NB4 (cell line): Measurements from ENCODE around the gene RASA3.
"Not testable (repeated sequence)": the region's sequence is repeated elsewhere in the genome, so short reads cannot be mapped to it uniquely, and the experiment has no call there.

Experiments
- POLR2A ChIP-seq: IDR thresholded peaks from 2 replicates; pipeline ENCODE4 v1.6.1; 2011; ENCODE audit warnings: mild to moderate bottlenecking; ENCODE audit not compliant: insufficient read length; ENCODE audit errors: extremely low read depth
- TF ChIP-seq, protein P1 (sequence below): IDR thresholded peaks from one replicate; pipeline ENCODE4 v1.5.1; 2012; ENCODE audit warnings: low read depth, low read length

DNA sequence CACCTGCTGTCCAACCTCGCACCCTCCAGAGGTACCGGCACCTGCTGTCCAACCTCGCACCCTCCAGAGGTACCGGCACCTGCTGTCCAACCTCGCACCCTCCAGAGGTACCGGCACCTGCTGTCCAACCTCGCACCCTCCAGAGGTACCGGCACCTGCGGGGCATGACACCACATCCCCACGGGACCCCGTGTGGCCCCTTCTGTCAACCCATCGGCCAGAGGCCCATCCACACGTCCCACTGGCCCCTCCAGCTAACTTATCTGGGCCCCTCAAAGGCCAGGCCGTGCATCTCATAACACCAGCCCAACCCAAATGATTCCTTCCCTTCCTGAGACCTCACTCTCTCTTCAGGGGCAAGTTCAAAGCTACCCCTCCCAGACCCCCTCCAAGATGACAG, 6.3 kb downstream of the RASA3 start:
- TF ChIP-seq, protein P1, sequence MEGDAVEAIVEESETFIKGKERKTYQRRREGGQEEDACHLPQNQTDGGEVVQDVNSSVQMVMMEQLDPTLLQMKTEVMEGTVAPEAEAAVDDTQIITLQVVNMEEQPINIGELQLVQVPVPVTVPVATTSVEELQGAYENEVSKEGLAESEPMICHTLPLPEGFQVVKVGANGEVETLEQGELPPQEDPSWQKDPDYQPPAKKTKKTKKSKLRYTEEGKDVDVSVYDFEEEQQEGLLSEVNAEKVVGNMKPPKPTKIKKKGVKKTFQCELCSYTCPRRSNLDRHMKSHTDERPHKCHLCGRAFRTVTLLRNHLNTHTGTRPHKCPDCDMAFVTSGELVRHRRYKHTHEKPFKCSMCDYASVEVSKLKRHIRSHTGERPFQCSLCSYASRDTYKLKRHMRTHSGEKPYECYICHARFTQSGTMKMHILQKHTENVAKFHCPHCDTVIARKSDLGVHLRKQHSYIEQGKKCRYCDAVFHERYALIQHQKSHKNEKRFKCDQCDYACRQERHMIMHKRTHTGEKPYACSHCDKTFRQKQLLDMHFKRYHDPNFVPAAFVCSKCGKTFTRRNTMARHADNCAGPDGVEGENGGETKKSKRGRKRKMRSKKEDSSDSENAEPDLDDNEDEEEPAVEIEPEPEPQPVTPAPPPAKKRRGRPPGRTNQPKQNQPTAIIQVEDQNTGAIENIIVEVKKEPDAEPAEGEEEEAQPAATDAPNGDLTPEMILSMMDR, result not testable (repeated sequence)
- TF ChIP-seq POLR2A, result not testable (repeated sequence)
